ENCODE measurements around the gene KAT6B.

DNA sequence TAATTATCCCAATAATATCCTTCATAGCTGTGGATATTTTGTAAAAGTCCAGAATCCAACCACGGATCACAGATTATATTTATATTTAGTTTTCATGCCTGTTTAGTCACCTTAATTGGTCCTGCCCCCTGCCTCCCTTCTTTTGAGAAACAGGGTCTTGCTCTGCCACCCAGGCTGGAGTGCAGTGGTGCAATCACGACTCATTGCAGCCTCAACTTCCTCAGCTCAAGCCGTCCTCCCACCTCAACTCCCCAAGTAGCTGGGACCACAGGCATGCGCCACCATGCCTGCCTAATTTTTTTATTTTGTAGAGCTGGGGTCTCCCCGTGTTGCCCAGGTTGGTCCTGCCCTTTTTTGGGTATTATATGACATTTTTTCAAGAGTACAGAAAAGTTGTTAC lies 129.4 kb downstream of the KAT6B start:
- TF ChIP-seq POLR2AphosphoS5 (IDR thresholded peaks at IDR 0.05; ENCODE audit: low read depth, low read length): no peak
- no peak for TF ChIP-seq SIN3A (IDR thresholded peaks at IDR 0.05; ENCODE audit: borderline replicate concordance, insufficient read depth, low read length)
